Kidney epithelial cell (primary cell): Measurements from ENCODE around the gene CAMK2D. TPM values are rescaled to one million over a fixed set of nuclear protein-coding genes. Genes with fewer than 3 reads are reported as not detected.

Source experiments
- DNase-seq: peaks from one replicate; pipeline ENCODE4 v3.0.0-alpha.2; 2010; ENCODE audit warnings: low read depth
- H3K27me3 ChIP-seq: 2 replicates; pipeline ENCODE4 v1.6.0; 2011; ENCODE audit warnings: low read length; ENCODE audit not compliant: control insufficient read depth, insufficient read depth
- H3K36me3 ChIP-seq: 2 replicates; pipeline ENCODE4 v1.5.1; 2011; ENCODE audit warnings: low read length; ENCODE audit not compliant: control insufficient read depth, insufficient read depth
- H3K4me3 ChIP-seq: 2 replicates; pipeline ENCODE4 v1.5.1; 2011; ENCODE audit warnings: low read depth, mild to moderate bottlenecking, control low read depth, low read length
- CTCF ChIP-seq: IDR thresholded peaks from 2 replicates; pipeline ENCODE4 v1.5.1; 2011; ENCODE audit warnings: mild to moderate bottlenecking, moderate library complexity, low read length, control low read depth, inconsistent platforms; ENCODE audit not compliant: insufficient read depth, poor library complexity, severe bottlenecking
- total RNA-seq: library from RNA; depleted of rRNA; stranded (reverse); fragments of >200 nt; gene quantifications from 2 replicates; pipeline ENCODE4 v1.2.3, GENCODE V29; 2015

CAMK2D gene
- total RNA-seq, 1 donor from 2014 or later: 36.2 TPM

DNA sequence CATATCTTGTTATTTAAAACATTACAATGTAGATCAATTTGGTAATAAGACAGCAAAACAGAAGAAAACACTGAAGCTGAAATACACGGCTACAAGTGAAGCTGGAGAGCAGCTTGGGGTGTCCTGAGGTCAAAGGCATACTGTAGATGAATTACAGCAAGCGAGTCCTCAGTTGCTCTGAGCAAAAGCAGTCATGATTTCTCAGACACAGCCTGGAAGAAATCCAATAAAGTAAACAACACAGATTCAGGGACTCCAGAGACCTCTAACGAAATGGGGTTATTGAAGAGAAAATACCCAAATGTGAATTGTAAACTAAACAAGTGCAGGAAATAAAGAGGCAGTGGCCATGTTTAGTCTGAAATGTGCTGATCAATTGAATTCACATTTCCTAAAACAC lies 324.4 kb downstream of the CAMK2D start:
- no peak for TF ChIP-seq CTCF
- H3K27me3 ChIP-seq: no peaks in the 10 kb centered on the region
- DNase-seq: no peak
- H3K36me3 ChIP-seq: no peaks in the 10 kb centered on the region
- H3K4me3 ChIP-seq: no peak overlapping the region

GRCh38 chr4:113436360-113436759 lies 325.2 kb downstream of the CAMK2D start:
- Histone ChIP-seq H3K27me3 (no peaks in the 10 kb centered on the region), H3K4me3 (no peak overlapping the region), H3K36me3 (no peaks in the 10 kb centered on the region)
- TF ChIP-seq CTCF: no peak
- no peak for DNase-seq

DNA sequence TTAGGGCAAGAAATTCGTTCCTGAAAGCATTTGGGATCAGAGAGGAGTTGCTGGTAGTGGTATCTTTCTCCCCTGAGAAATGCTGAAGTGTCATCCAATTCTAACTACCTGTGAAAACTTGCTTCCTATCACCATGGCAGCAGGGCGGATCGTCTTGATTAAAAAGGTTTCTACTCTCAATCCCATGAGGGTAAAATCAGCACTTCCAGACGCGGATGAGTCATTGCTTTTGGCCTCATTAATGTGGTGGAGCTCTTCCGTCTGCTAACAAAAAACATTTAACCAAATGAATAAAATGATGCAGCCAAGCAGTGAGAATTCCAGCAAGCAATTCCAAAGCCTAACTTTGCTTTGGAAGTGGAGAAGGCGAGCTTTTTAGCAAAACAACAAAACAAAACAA lies 325.6 kb downstream of the CAMK2D start:
- no peak for TF ChIP-seq CTCF
- Histone ChIP-seq H3K27me3 (no peaks in the 10 kb centered on the region), H3K36me3 (no peaks in the 10 kb centered on the region), H3K4me3 (no peak overlapping the region)
- DNase-seq: peak; percentile 69

DNA sequence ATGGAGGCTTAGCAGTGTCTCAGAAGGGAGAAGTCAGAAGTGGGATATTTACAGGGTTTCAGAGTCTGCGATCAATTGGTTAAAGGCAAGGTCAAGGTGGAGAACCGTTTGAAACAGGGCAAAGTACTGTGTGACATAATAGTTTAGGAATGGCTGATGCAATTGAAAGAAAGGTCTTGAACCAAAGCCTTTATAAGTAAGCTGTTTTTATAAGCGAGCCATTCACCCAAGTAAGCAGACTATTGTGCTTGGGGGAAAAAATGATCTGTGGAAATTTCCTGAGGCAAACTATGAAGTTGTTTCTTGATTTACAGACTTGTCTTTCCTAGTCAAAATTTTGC lies 327.3 kb downstream of the CAMK2D start:
- TF ChIP-seq CTCF: no peak
- Histone ChIP-seq H3K4me3 (no peak overlapping the region), H3K36me3 (no peaks in the 10 kb centered on the region), H3K27me3 (no peaks in the 10 kb centered on the region)
- DNase-seq: no peak

GRCh38 chr4:113433536-113434246 lies 327.8 kb downstream of the CAMK2D start:
- no peaks in the 10 kb centered on the region for H3K36me3 ChIP-seq
- no peak overlapping the region for H3K4me3 ChIP-seq
- DNase-seq: no peak
- no peak for TF ChIP-seq CTCF
- no peaks in the 10 kb centered on the region for H3K27me3 ChIP-seq

- Histone ChIP-seq H3K4me3 (no peak overlapping the region), H3K27me3 (no peaks in the 10 kb centered on the region), H3K36me3 (no peaks in the 10 kb centered on the region)
- no peak for TF ChIP-seq CTCF
- no peak for DNase-seq
Measured at GRCh38 chr4:113433116-113433515, 328.4 kb downstream of the CAMK2D start.
